NCI-H1105 (cell line): ENCODE measurements around the gene TCF19.

Experiments used
- DNase-seq: peaks from one replicate; lab custom pipeline; 2025; lab: John Stamatoyannopoulos, UW

TCF19 gene

GRCh38 chr6:31128093-31128676 lies 30.2 kb upstream of the TCF19 start:
- peak; percentile 42 for DNase-seq

- DNase-seq: no peak
These were observed 29.3 kb upstream of the TCF19 start for GRCh38 chr6:31129130-31129529.

GRCh38 chr6:31130751-31131150 lies 27.6 kb upstream of the TCF19 start:
- DNase-seq: no peak

- no peak for DNase-seq
These were observed 26.8 kb upstream of the TCF19 start for GRCh38 chr6:31131595-31131994.

- no peak for DNase-seq
These were observed 25.6 kb upstream of the TCF19 start for GRCh38 chr6:31132806-31133205.

- DNase-seq: no peak
These were observed 22.7 kb upstream of the TCF19 start for GRCh38 chr6:31135710-31136109.

- DNase-seq: no peak
These were observed 19.4 kb upstream of the TCF19 start, which contains the start of gene PSORS1C2 for GRCh38 chr6:31138982-31139381. Gene PSORS1C2, minus strand, starts transcription at chr6:31139066. Its CDS starts 40 bp downstream, at chr6:31139026.

GRCh38 chr6:31139599-31139998 lies 18.8 kb upstream of the TCF19 start:
- no peak for DNase-seq

- DNase-seq: no peak
These were observed 17.7 kb upstream of the TCF19 start for GRCh38 chr6:31140643-31141042.

GRCh38 chr6:31142361-31142761 lies 16.0 kb upstream of the TCF19 start:
- DNase-seq: no peak

GRCh38 chr6:31143148-31143547 lies 15.2 kb upstream of the TCF19 start:
- no peak for DNase-seq

GRCh38 chr6:31144296-31144969 lies 14.0 kb upstream of the TCF19 start:
- DNase-seq: no peak

- DNase-seq: no peak
These were observed 13.4 kb upstream of the TCF19 start for GRCh38 chr6:31144970-31145340.

- no peak for DNase-seq
These were observed 13.0 kb upstream of the TCF19 start for GRCh38 chr6:31145386-31145785.

- no peak for DNase-seq
These were observed 8.5 kb upstream of the TCF19 start for GRCh38 chr6:31149827-31150447.

- DNase-seq: no peak
These were observed 5.6 kb upstream of the TCF19 start for GRCh38 chr6:31152781-31153180.

GRCh38 chr6:31154436-31154835 lies 4.0 kb upstream of the TCF19 start:
- DNase-seq: no peak

- DNase-seq: no peak
These were observed 1.7 kb upstream of the TCF19 start for GRCh38 chr6:31156641-31157040.

- no peak for DNase-seq
These were observed 763 bp upstream of the TCF19 start, which contains the start of gene CCHCR1 for GRCh38 chr6:31157513-31158139. Gene CCHCR1, minus strand, starts transcription at chr6:31157802. Its CDS starts 202 bp downstream, at chr6:31157600.

- no peak for DNase-seq
These were observed 770 bp downstream of the TCF19 start for GRCh38 chr6:31158863-31159855.

- DNase-seq: no peak
These were observed 3.1 kb downstream of the TCF19 start for GRCh38 chr6:31161216-31162126.
